Pancreas (tissue), 10 donors: Measurements from ENCODE around the gene SLC35F1. TPM values are rescaled to one million over a fixed set of nuclear protein-coding genes. Genes with fewer than 3 reads are reported as not detected.

Experiments used
- ATAC-seq, 4 donors: fragments of 200-7000 bp; cut with Tn5 transposase; one replicate each; pipeline versions ENCODE4 v1.8.0 to v1.9.1; 2020; ENCODE audit warnings: mild to moderate bottlenecking in 4 of 4, moderate library complexity in 4 of 4
- DNase-seq, 6 donors: peaks; one replicate each; pipeline ENCODE4 v3.0.0-alpha.2; 2020
- FAIRE-seq: peaks from 2 replicates; lab custom pipeline; 2012; peaks lifted over from hg19 to GRCh38; lab: Jason Lieb, UNC
- H3K27ac ChIP-seq, 4 donors: fragments of 200-600 bp; sonication (generic); 1 replicate in 3 of 4; 2 replicates in 1 of 4; pipeline versions ENCODE4 v1.5.0 to v1.8.0; 2020
- H3K27me3 ChIP-seq, 4 donors: fragments of 200-600 bp; one replicate each; pipeline ENCODE4 v1.8.0; 2021
- H3K36me3 ChIP-seq, 3 donors: fragments of 200-600 bp; sonication (generic) in 1 of 3; one replicate each; pipeline versions ENCODE4 v1.5.0 to v1.8.0; 2020 to 2021
- H3K4me1 ChIP-seq, 3 donors: fragments of 200-600 bp; one replicate each; pipeline ENCODE4 v1.8.0; 2021
- H3K4me3 ChIP-seq, 4 donors: fragments of 200-600 bp; sonication (generic) in 2 of 4; one replicate each; pipeline versions ENCODE4 v1.5.0 to v1.8.0; 2020 to 2021
- H3K9me3 ChIP-seq, 4 donors: fragments of 200-600 bp; one replicate each; pipeline ENCODE4 v1.8.0; 2021
- CTCF ChIP-seq, 4 donors: fragments of 200-600 bp; sonication (generic) in 3 of 4; IDR thresholded peaks; one replicate each; pipeline versions ENCODE4 v1.5.0 to v1.8.0; 2021; ENCODE audit warnings: antibody characterized with exemption in 4 of 4
- WGBS, 2 donors: extraction: QIAGEN DNeasy Blood & Tissue Kit; methylation state at CpG; one replicate each; pipeline ENCODE4 v1.1.7; 2013; 5-methylcytosine and 5-hydroxymethylcytosine counted together
- intact Hi-C, 3 donors: fragments of 100-400 bp; cut with DNase I; formaldehyde crosslinking; loops; one replicate each; pipeline versions ENCODE4 v1.11.1 to v1.14.2; 2022
- polyA plus RNA-seq, 2 donors: library from polyadenylated mRNA; stranded (reverse); fragments of 200-250 nt; gene quantifications; one replicate each; pipeline ENCODE4 v1.2.3, GENCODE V29; 2013
- total RNA-seq, 6 donors: library from RNA; stranded (reverse); fragmentation: NEBNext Ultra II Directional in 4 of 6; extraction: Animal tissue kit (Norgen Biotek cat#: 25700) in 4 of 6; gene quantifications; one replicate each; pipeline versions ENCODE4 v1.2.1 to v1.2.4, GENCODE V29; 2021 to 2023
- donor health status: healthy with polysubstance abuse.
- donor health status: DM: no; HTN: no; CAD: no; lungs with moderate emphysema.
- donor health status: DM: no; HTN: no; CAD: no.
- donor health status: control.
- donor health status: control.
- donor health status: Bipolar disorder and iron deficiency.
- donor health status: DM: yes; HTN: yes; CAD: no.
- donor health status: DM: no; HTN: no; CAD: no.
- donor health status: DM: no; HTN: no; CAD: no.
- donor health status: DM: yes; HTN: yes; CAD: no.

The SLC35F1 gene
- total and polyA plus RNA-seq, 8 donors = 0.14 to 2.1 (median 0.29) TPM

GRCh38 chr6:118317581-118318563 is 410.8 kb downstream of the SLC35F1 start:
- DNase-seq (no peak), FAIRE-seq (no peak), ATAC-seq (peak in 1 of 4 donors; percentile 29)
- no peak overlapping the region for H3K27ac ChIP-seq
- intact Hi-C loops = no loop called here
- H3K36me3 ChIP-seq = no peaks in the 10 kb centered on the region
- no peak overlapping the region for H3K4me3 ChIP-seq
- WGBS, 2 donors = 22 to 46% methylated on average over 4 of the region's 4 CpGs
- H3K9me3 ChIP-seq = no peaks in the 10 kb centered on the region
- TF ChIP-seq CTCF (IDR thresholded peaks at IDR 0.05) = no peak
- no peaks in the 10 kb centered on the region for H3K4me1 ChIP-seq
- H3K27me3 ChIP-seq = no peaks in the 10 kb centered on the region

GRCh38 chr6:118318648-118319047 is 411.6 kb downstream of the SLC35F1 start:
- no peaks in the 10 kb centered on the region for H3K36me3 ChIP-seq
- no peak for DNase-seq
- no peak for ATAC-seq
- no peak overlapping the region for H3K27ac ChIP-seq
- FAIRE-seq = no peak
- WGBS, 2 donors = 37 to 41% methylated on average over 3 of the region's 3 CpGs
- no peaks in the 10 kb centered on the region for H3K27me3 ChIP-seq
- H3K4me3 ChIP-seq = no peak overlapping the region
- TF ChIP-seq CTCF (IDR thresholded peaks at IDR 0.05) = no peak
- intact Hi-C loops = no loop called here
- H3K4me1 ChIP-seq = no peaks in the 10 kb centered on the region
- H3K9me3 ChIP-seq = no peaks in the 10 kb centered on the region

GRCh38 chr6:118319416-118319815 is 412.4 kb downstream of the SLC35F1 start:
- H3K36me3 ChIP-seq = no peaks in the 10 kb centered on the region
- intact Hi-C loops = no loop called here
- FAIRE-seq (no peak), DNase-seq (no peak), ATAC-seq (no peak)
- no peak overlapping the region for H3K4me3 ChIP-seq
- no peaks in the 10 kb centered on the region for H3K4me1 ChIP-seq
- H3K9me3 ChIP-seq = no peaks in the 10 kb centered on the region
- 90% methylated on average over 3 of the region's 3 CpGs for WGBS, 2 donors
- no peaks in the 10 kb centered on the region for H3K27me3 ChIP-seq
- H3K27ac ChIP-seq = no peak overlapping the region
- no peak for TF ChIP-seq CTCF (IDR thresholded peaks at IDR 0.05)

- FAIRE-seq (no peak), ATAC-seq (no peak), DNase-seq (no peak)
- H3K27me3 ChIP-seq = no peaks in the 10 kb centered on the region
- no peaks in the 10 kb centered on the region for H3K9me3 ChIP-seq
- 77 to 85% methylated on average over 5 of the region's 5 CpGs for WGBS, 2 donors
- no peaks in the 10 kb centered on the region for H3K36me3 ChIP-seq
- H3K4me1 ChIP-seq = no peaks in the 10 kb centered on the region
- no peak overlapping the region for H3K4me3 ChIP-seq
- no peak for TF ChIP-seq CTCF (IDR thresholded peaks at IDR 0.05)
- intact Hi-C loops = no loop called here
- no peak overlapping the region for H3K27ac ChIP-seq
Observed at GRCh38 chr6:118319894-118320649, 413.0 kb downstream of the SLC35F1 start.
